Omental fat pad (tissue), 4 donors: ENCODE data around the gene ZNF91. TPM values are rescaled to one million over a fixed set of nuclear protein-coding genes. Genes with fewer than 3 reads are reported as not detected.
"Not testable (repeated sequence)": the region's sequence is repeated elsewhere in the genome, so short reads cannot be mapped to it uniquely, and the experiment has no call there.

Experiments used
- ATAC-seq: fragments of 150-250 bp; one replicate; pipeline ENCODE4 v1.9.1; 2016; ENCODE audit warnings: mild to moderate bottlenecking, moderate library complexity; ENCODE audit not compliant: low FRiP score
- DNase-seq: peaks from one replicate; pipeline ENCODE4 v3.0.0-alpha.2; 2019; ENCODE audit warnings: low spot score
- small RNA-seq: library from RNA; depleted of rRNA; stranded (forward); fragments of <200 nt; gene quantifications from one replicate; pipeline ENCODE3, GENCODE V24; 2016
- total RNA-seq, 4 donors: library from RNA; depleted of rRNA; stranded (reverse); fragments of >200 nt; gene quantifications; one replicate each; pipeline ENCODE4 v1.1.0, GENCODE V29; 2016
- TF ChIP-seq, protein P1 (sequence below), 3 donors: fragments of 450-650 bp; IDR thresholded peaks; one replicate each; pipeline ENCODE4 v1.5.1; 2016 to 2017; ENCODE audit warnings: antibody characterized with exemption in 3 of 3, mild to moderate bottlenecking in 3 of 3, moderate library complexity in 2 of 3

Gene ZNF91
- total RNA-seq, 4 donors from 2014 or later = 51.3 to 78.2 (median 65.4) TPM

DNA sequence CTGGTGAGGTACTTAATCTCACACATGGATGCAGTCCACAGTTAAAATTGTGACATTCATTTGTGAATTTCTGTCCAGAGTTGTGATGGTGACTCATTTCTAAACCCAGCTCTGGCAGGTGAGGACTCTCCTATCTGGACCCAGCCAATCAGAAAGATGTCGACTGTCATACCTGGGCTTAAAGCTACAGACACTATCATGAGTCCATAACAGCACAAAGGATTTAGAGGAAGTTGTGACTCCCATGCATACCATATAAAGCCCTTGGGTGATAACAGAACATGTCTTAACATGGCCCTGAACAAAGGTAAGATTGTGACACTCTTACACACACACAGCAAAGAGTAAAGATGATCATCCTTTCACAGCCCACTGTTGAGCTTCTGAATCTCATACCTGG is 85.3 kb downstream of the ZNF91 start:
- TF ChIP-seq, protein P1, sequence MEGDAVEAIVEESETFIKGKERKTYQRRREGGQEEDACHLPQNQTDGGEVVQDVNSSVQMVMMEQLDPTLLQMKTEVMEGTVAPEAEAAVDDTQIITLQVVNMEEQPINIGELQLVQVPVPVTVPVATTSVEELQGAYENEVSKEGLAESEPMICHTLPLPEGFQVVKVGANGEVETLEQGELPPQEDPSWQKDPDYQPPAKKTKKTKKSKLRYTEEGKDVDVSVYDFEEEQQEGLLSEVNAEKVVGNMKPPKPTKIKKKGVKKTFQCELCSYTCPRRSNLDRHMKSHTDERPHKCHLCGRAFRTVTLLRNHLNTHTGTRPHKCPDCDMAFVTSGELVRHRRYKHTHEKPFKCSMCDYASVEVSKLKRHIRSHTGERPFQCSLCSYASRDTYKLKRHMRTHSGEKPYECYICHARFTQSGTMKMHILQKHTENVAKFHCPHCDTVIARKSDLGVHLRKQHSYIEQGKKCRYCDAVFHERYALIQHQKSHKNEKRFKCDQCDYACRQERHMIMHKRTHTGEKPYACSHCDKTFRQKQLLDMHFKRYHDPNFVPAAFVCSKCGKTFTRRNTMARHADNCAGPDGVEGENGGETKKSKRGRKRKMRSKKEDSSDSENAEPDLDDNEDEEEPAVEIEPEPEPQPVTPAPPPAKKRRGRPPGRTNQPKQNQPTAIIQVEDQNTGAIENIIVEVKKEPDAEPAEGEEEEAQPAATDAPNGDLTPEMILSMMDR (IDR thresholded peaks at IDR 0.05) = no peak
- ATAC-seq (no peak), DNase-seq (no peak)

DNA sequence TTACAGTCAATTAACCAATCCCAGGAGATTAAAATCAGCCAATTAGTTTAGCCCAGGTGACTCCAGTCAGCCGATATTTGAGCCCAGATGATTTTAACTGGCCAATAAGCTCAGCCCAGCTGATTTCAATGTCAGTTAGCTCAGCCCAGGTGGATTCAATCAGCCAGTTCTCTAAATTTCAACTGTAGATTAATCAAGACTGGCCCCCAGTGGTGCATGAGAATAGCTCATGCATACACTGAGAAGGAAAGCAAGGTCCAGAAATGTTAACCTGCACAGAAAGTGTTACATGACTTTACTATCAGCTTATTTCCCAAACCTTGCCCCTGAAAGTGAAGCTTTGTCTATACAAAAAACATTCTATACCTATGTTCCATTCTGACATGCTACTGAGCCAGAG is 89.7 kb downstream of the ZNF91 start:
- DNase-seq (no peak), ATAC-seq (no peak)
- TF ChIP-seq, protein P1 (IDR thresholded peaks at IDR 0.05) = no peak

DNA sequence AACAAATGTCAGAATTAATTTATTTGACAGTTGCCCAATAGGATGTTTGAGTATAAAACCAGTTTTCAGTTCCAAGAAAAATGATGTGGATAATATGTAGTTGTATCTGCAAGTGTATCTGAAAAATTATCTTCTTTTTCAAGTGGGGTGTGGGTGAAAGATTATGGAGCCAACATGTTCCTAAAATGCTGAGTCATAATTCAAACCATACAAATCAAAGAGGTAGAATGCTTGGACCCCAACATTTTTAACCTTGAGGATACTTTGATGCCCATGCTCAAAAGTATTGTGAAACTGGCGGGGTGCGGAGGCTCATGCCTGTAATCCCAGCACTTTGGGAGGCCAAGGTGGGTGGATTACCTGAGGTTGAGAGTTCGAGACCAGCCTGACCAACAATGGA is 91.0 kb downstream of the ZNF91 start:
- TF ChIP-seq, protein P1 (IDR thresholded peaks at IDR 0.05) = no peak
- DNase-seq (no peak), ATAC-seq (no peak)

DNA sequence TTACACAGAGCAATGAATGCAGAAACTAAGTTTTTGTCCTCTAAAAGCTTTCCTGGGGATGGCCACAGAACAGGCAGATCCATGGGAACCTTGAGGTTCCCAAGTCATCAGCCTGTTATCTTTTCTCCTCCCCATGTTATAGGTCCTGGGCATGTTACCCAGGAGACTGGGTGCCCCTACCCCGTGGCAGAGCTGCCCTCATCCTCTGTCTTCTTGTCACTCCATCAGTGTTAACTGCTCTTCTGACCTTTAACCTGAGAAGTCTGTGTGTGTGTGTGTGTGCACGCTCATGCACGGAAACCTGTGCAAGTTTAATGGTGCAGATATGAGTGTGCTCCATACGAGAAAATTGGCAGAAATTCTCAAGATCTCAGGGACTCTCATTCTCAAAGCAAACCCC is 101.1 kb downstream of the ZNF91 start:
- ATAC-seq = no peak
- DNase-seq = no peak
- TF ChIP-seq, protein P1 (IDR thresholded peaks at IDR 0.05) = no peak

DNA sequence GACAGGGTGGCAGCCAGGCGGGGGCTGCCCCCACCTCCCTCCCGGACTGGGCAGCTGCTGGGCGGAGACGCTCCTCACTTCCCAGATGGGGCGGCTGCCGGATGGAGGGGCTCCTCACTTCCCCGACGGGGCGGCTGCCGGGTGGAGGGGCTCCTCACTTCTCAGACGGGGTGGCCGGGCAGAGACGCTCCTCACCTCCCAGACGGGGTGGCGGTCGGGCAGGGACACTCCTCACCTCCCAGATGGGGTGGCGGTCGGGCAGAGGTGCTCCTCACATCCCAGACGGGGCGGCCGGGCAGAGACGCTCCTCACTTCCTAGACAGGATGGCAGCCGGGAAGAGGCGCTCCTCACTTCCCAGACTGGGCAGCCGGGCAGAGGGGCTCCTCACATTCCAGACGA is 105.3 kb downstream of the ZNF91 start:
- not testable (repeated sequence) for DNase-seq, ATAC-seq

Small RNAs within 50 kb of the gene (small RNA-seq; reads per million reads assigned to genes)
- not detected for gene VN1R91P

Other genes starting within 250 kb of the ZNF91 start
- gene ZNF724, start 145.1 kb downstream of the ZNF91 start, total RNA-seq = 1 to 10 TPM; 1.3 to 4.9 (median 3.1) TPM